Common myeloid progenitor, CD34-positive (primary cell): ENCODE measurements around the gene MYPN.
A peak's percentile ranks its signal among the peaks of the same experiment; 100 is the strongest.
"Not testable (repeated sequence)": the region's sequence is repeated elsewhere in the genome, so short reads cannot be mapped to it uniquely, and the experiment has no call there.

Source experiments
- CTCF ChIA-PET: fragments of 350-600 bp; sonication (Branson Sonifier 250); formaldehyde crosslinking; loops from one replicate; lab custom pipeline; 2021; ENCODE audit warnings: antibody characterized with exemption; lab: Charles Lee
- POLR2A ChIA-PET: fragments of 350-600 bp; sonication (Branson Sonifier 250); formaldehyde crosslinking; loops from one replicate; lab custom pipeline; 2021; ENCODE audit warnings: antibody characterized with exemption; lab: Charles Lee
- DNase-seq, 3 donors: peaks; one replicate each; pipeline versions ENCODE4 v3.0.0 to v3.0.0-alpha.2; 2013
- H3K27ac ChIP-seq, 2 experiments: 1 replicate in 1 of 2; 2 replicates in 1 of 2; pipeline ENCODE4 v1.7.0; 2013; ENCODE audit warnings: inconsistent platforms in 2 of 2, low read length in 2 of 2, mild to moderate bottlenecking in 2 of 2, low read depth in 1 of 2, moderate library complexity in 1 of 2; ENCODE audit not compliant: severe bottlenecking in 2 of 2, insufficient read depth in 1 of 2, poor library complexity in 1 of 2
- H3K27me3 ChIP-seq, 5 experiments: replicated peaks in 2 of 5; 1 replicate in 3 of 5; 2 replicates in 2 of 5; pipeline versions ENCODE4 v1.6.1 to v1.7.0; 2013; ENCODE audit warnings: low read length in 4 of 5, mild to moderate bottlenecking in 2 of 5, moderate library complexity in 2 of 5, inconsistent platforms in 1 of 5; ENCODE audit not compliant: insufficient read depth in 5 of 5, control insufficient read depth in 4 of 5
- H3K36me3 ChIP-seq, 4 experiments: 1 replicate in 2 of 4; 2 replicates in 2 of 4; pipeline versions ENCODE4 v1.6.1 to v1.7.0; 2013; ENCODE audit warnings: low read length in 3 of 4, control low read depth in 1 of 4, mild to moderate bottlenecking in 1 of 4; ENCODE audit not compliant: control insufficient read depth in 4 of 4, insufficient read depth in 4 of 4
- H3K4me1 ChIP-seq, 4 experiments: 1 replicate in 3 of 4; 2 replicates in 1 of 4; pipeline versions ENCODE4 v1.6.1 to v1.7.1; 2013; ENCODE audit warnings: low read length in 3 of 4, mild to moderate bottlenecking in 3 of 4, control low read depth in 1 of 4, inconsistent platforms in 1 of 4, moderate library complexity in 1 of 4; ENCODE audit not compliant: control insufficient read depth in 4 of 4, insufficient read depth in 4 of 4; ENCODE audit errors: control extremely low read depth in 1 of 4
- H3K4me3 ChIP-seq, 7 experiments: 1 replicate in 4 of 7; 2 replicates in 3 of 7; pipeline versions ENCODE4 v1.5.1 to v1.7.0; 2013; ENCODE audit warnings: mild to moderate bottlenecking in 7 of 7, low read length in 6 of 7, moderate library complexity in 6 of 7, inconsistent platforms in 2 of 7, low read depth in 2 of 7, control low read depth in 1 of 7; ENCODE audit not compliant: insufficient read depth in 4 of 7, control insufficient read depth in 1 of 7; ENCODE audit errors: extremely low read depth in 1 of 7
- H3K9me3 ChIP-seq, 5 experiments: 1 replicate in 4 of 5; 2 replicates in 1 of 5; pipeline versions ENCODE4 v1.6.1 to v1.7.1; 2013; ENCODE audit warnings: low read length in 4 of 5, mild to moderate bottlenecking in 2 of 5, inconsistent platforms in 1 of 5, low read depth in 1 of 5, moderate library complexity in 1 of 5; ENCODE audit not compliant: control insufficient read depth in 4 of 5, insufficient read depth in 2 of 5; ENCODE audit errors: control extremely low read depth in 1 of 5
- WGBS: methylation state at CpG from one replicate; pipeline ENCODE4 v1.1.5; 2013; ENCODE audit not compliant: insufficient coverage; 5-methylcytosine and 5-hydroxymethylcytosine counted together

MYPN gene

GRCh38 chr10:68153473-68154210 is 44.4 kb downstream of the MYPN start:
- ChIA-PET POLR2A (no interaction called here), CTCF (interaction anchor here (0.5 to 1.5 kb wide), 3 partner anchors 15 to 298 kb away, joined by 3 to 4 read pairs (median 3); no protein-coding TSS in a partner anchor)
- Histone ChIP-seq H3K4me3 (no peak overlapping the region), H3K27me3 (peaks cover 0 to 2% (median 0%) of the 10 kb centered on the region in 5 experiments), H3K9me3 (no peaks in the 10 kb centered on the region), H3K36me3 (no peaks in the 10 kb centered on the region), H3K4me1 (no peaks in the 10 kb centered on the region), H3K27ac (no peak overlapping the region)
- WGBS: 75% methylated on average over 4 of the region's 8 CpGs
- peak; percentile 10 to 65 (median 39) for DNase-seq

- Histone ChIP-seq H3K36me3 (no peaks in the 10 kb centered on the region), H3K9me3 (no peaks in the 10 kb centered on the region), H3K27me3 (peaks cover 0 to 2% (median 0%) of the 10 kb centered on the region in 5 experiments), H3K27ac (no peak overlapping the region), H3K4me1 (no peaks in the 10 kb centered on the region), H3K4me3 (no peak overlapping the region)
- ChIA-PET POLR2A (no interaction called here), CTCF (interaction anchor here (0.7 to 1.5 kb wide), 3 partner anchors 15 to 71 kb away, joined by 3 to 4 read pairs (median 3); no protein-coding TSS in a partner anchor)
- no peak for DNase-seq
- WGBS: 20% methylated on average over 2 of the region's 3 CpGs
Observed at GRCh38 chr10:68154211-68154497, 44.9 kb downstream of the MYPN start.

- H3K9me3 ChIP-seq: no peaks in the 10 kb centered on the region
- ChIA-PET POLR2A (no interaction called here), CTCF (interaction anchor here (0.8 to 4.2 kb wide), 18 partner anchors 8 to 475 kb away, joined by 3 to 37 read pairs (median 4); no protein-coding TSS in a partner anchor)
- H3K27me3 ChIP-seq: peaks cover 0 to 2% (median 0%) of the 10 kb centered on the region in 5 experiments
- 100% methylated on average over 1 of the region's 2 CpGs for WGBS
- no peaks in the 10 kb centered on the region for H3K36me3 ChIP-seq
- H3K27ac ChIP-seq: no peak overlapping the region
- H3K4me3 ChIP-seq: no peak overlapping the region
- DNase-seq: no peak
- H3K4me1 ChIP-seq: no peaks in the 10 kb centered on the region
Observed at GRCh38 chr10:68155615-68156210, 46.4 kb downstream of the MYPN start.

- Histone ChIP-seq H3K9me3 (no peaks in the 10 kb centered on the region), H3K27me3 (peaks cover 0 to 2% (median 0%) of the 10 kb centered on the region in 5 experiments), H3K4me1 (no peaks in the 10 kb centered on the region), H3K27ac (no peak overlapping the region), H3K4me3 (no peak overlapping the region), H3K36me3 (no peaks in the 10 kb centered on the region)
- POLR2A ChIA-PET: interaction anchor here (0.6 kb wide), 1 partner anchor 298 kb away, joined by 6 read pairs; no protein-coding TSS in a partner anchor
- CTCF ChIA-PET: interaction anchor here (1.2 to 4.2 kb wide), 16 partner anchors 9 to 476 kb away, joined by 3 to 37 read pairs (median 4); no protein-coding TSS in a partner anchor
- 48% methylated on average over 6 of the region's 11 CpGs for WGBS
- DNase-seq: peak; percentile 42 to 82 (median 72)
Observed at GRCh38 chr10:68156373-68157185, 47.3 kb downstream of the MYPN start.

GRCh38 chr10:68157522-68157921 is 48.2 kb downstream of the MYPN start:
- H3K36me3 ChIP-seq, H3K4me3 ChIP-seq, H3K27ac ChIP-seq, POLR2A ChIA-PET, H3K9me3 ChIP-seq, H3K4me1 ChIP-seq, DNase-seq, H3K27me3 ChIP-seq: not testable (repeated sequence)
- WGBS: 91% methylated on average over 5 of the region's 7 CpGs
- CTCF ChIA-PET: interaction anchor here (0.9 to 4.2 kb wide), 8 partner anchors 12 to 380 kb away, joined by 3 to 37 read pairs (median 4); no protein-coding TSS in a partner anchor

- H3K36me3 ChIP-seq: no peaks in the 10 kb centered on the region
- no peak overlapping the region for H3K4me3 ChIP-seq
- no peaks in the 10 kb centered on the region for H3K9me3 ChIP-seq
- CTCF ChIA-PET: interaction anchor here (0.8 to 4.2 kb wide), 8 partner anchors 12 to 381 kb away, joined by 3 to 37 read pairs (median 4); no protein-coding TSS in a partner anchor
- WGBS: 100% methylated on average over 4 of the region's 7 CpGs
- H3K4me1 ChIP-seq: no peaks in the 10 kb centered on the region
- no peak overlapping the region for H3K27ac ChIP-seq
- peaks cover 0 to 2% (median 0%) of the 10 kb centered on the region in 5 experiments for H3K27me3 ChIP-seq
- POLR2A ChIA-PET: no interaction called here
- DNase-seq: no peak
Observed at GRCh38 chr10:68158031-68158430, 48.7 kb downstream of the MYPN start.
